T-cell (primary cell): ENCODE results near the gene QSOX2. TPM values are rescaled to one million over a fixed set of nuclear protein-coding genes. Genes with fewer than 3 reads are reported as not detected.

ENCODE experiments used
- ATAC-seq, 4 experiments: fragments of 200-7000 bp in 3 of 4; fragments of 150-1000 bp in 1 of 4; cut with Tn5 transposase; replicated peaks in 1 of 4; 1 replicate in 3 of 4; 2 replicates in 1 of 4; pipeline ENCODE4 v1.10.0; 2021; ENCODE audit warnings: moderate library complexity in 3 of 4, mild to moderate bottlenecking in 2 of 4, moderate number of reproducible peaks in 1 of 4
- CTCF ChIA-PET, 2 donors: fragments of 300-600 bp; sonication (Branson Sonifier 250); formaldehyde crosslinking; loops; one replicate each; lab custom pipeline; 2022; ENCODE audit warnings: antibody characterized with exemption in 2 of 2; lab: Charles Lee
- POLR2A ChIA-PET, 2 donors: fragments of 300-600 bp; sonication (Branson Sonifier 250); formaldehyde crosslinking; loops; one replicate each; lab custom pipeline; 2022; ENCODE audit warnings: antibody characterized with exemption in 2 of 2; lab: Charles Lee
- DNase-seq, 35 experiments: peaks; one replicate each; pipeline versions ENCODE4 v3.0.0 to v3.0.0-alpha.2; 2013 to 2023
- H3K27ac ChIP-seq: one replicate; pipeline ENCODE4 v1.5.1; 2013; ENCODE audit warnings: low read length
- H3K27me3 ChIP-seq, 2 experiments: replicated peaks in 1 of 2; 1 replicate in 1 of 2; 2 replicates in 1 of 2; pipeline versions ENCODE4 v1.6.1 to v1.7.0; 2013; ENCODE audit warnings: low read length in 1 of 2, mixed read lengths in 1 of 2; ENCODE audit not compliant: control insufficient read depth in 2 of 2, insufficient read depth in 2 of 2; ENCODE audit errors: extremely low read depth in 1 of 2
- H3K36me3 ChIP-seq, 2 donors: 1 replicate in 1 of 2; 2 replicates in 1 of 2; pipeline versions ENCODE4 v1.6.1 to v1.7.0; 2013; ENCODE audit warnings: low read length in 1 of 2; ENCODE audit not compliant: control insufficient read depth in 2 of 2, insufficient read depth in 1 of 2; ENCODE audit errors: extremely low read depth in 1 of 2
- H3K4me1 ChIP-seq, 2 experiments: 1 replicate in 1 of 2; 2 replicates in 1 of 2; pipeline versions ENCODE4 v1.6.1 to v1.7.0; 2013; ENCODE audit warnings: low read length in 2 of 2, mixed read lengths in 1 of 2; ENCODE audit not compliant: insufficient read depth in 2 of 2, control insufficient read depth in 1 of 2; ENCODE audit errors: extremely low read depth in 1 of 2
- H3K4me3 ChIP-seq, 2 donors: 1 replicate in 1 of 2; 2 replicates in 1 of 2; pipeline versions ENCODE4 v1.5.1 to v1.7.0; 2013; ENCODE audit warnings: mild to moderate bottlenecking in 2 of 2, low read length in 1 of 2, moderate library complexity in 1 of 2; ENCODE audit not compliant: control insufficient read depth in 1 of 2; ENCODE audit errors: extremely low read depth in 1 of 2
- H3K9me3 ChIP-seq: 2 replicates; pipeline ENCODE4 v1.7.0; 2013
- H3K27ac Mint-ChIP-seq, 2 donors: one replicate each; pipeline ENCODE4 v1.8.0; 2020 to 2021; ENCODE audit warnings: mild to moderate bottlenecking in 2 of 2, mixed read lengths in 2 of 2
- H3K27me3 Mint-ChIP-seq, 2 donors: one replicate each; pipeline ENCODE4 v1.8.0; 2021 to 2022; ENCODE audit warnings: mixed read lengths in 2 of 2
- H3K36me3 Mint-ChIP-seq: one replicate; pipeline ENCODE4 v1.8.0; 2021; ENCODE audit warnings: mixed read lengths
- H3K4me1 Mint-ChIP-seq, 3 donors: one replicate each; pipeline ENCODE4 v1.8.0; 2020 to 2022; ENCODE audit warnings: mixed read lengths in 3 of 3, mild to moderate bottlenecking in 1 of 3
- H3K4me3 Mint-ChIP-seq, 3 donors: one replicate each; pipeline ENCODE4 v1.8.0; 2020 to 2022; ENCODE audit warnings: mild to moderate bottlenecking in 3 of 3, mixed read lengths in 3 of 3, moderate library complexity in 3 of 3
- H3K9me3 Mint-ChIP-seq, 3 donors: one replicate each; pipeline ENCODE4 v1.8.0; 2020 to 2022; ENCODE audit warnings: mixed read lengths in 3 of 3
- WGBS: methylation state at CpG from one replicate; pipeline ENCODE4 v1.1.5; 2013; ENCODE audit warnings: missing lambda C conversion rate; ENCODE audit not compliant: insufficient coverage; 5-methylcytosine and 5-hydroxymethylcytosine counted together
- total RNA-seq, 35 experiments: library from RNA in 6 of 35; stranded (reverse) in 6 of 35; fragments of 120-200 nt in 1 of 35; gene quantifications; one replicate each; pipeline versions ENCODE4 v1.2.1 to v1.2.4 and lab custom pipeline; 2013 to 2026

Gene QSOX2
- total RNA-seq, 5 donors from 2014 or later (not counting 1 experiment from before 2014, with no cell fraction given): 14.1 to 19.4 (median 17.0) TPM

DNA sequence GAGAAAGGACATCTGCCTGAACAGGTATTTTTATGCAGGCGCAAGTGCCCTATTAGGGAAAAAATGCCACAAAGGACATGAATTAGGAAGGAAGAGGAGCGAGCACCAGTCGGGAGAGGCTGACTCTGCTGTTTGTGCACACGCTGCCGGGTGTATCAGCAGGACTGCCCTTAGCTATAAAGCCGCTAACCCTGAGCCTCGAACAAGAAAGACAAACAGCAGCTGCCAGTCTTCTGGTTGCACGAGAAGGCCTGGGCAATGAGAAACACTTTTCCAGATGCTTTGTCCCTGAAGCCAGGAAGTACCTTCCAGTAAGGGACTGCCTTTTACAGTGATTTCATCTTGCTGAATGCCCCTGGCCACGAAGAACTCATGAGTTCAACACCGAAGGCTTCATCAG, 12.6 kb downstream of the QSOX2 start:
- Mint-ChIP-seq H3K4me1 (peaks cover 34 to 42% (median 42%) of the 10 kb centered on the region in 3 donors), H3K9me3 (no peaks in the 10 kb centered on the region), H3K27me3 (no peaks in the 10 kb centered on the region), H3K4me3 (no peak overlapping the region), H3K27ac (peak overlapping the region; percentile 22 to 43), H3K36me3 (peaks cover 27% of the 10 kb centered on the region)
- Histone ChIP-seq H3K27ac (no peak overlapping the region), H3K9me3 (no peaks in the 10 kb centered on the region), H3K27me3 (no peaks in the 10 kb centered on the region), H3K4me1 (peaks cover 2 to 21% of the 10 kb centered on the region in 2 experiments), H3K36me3 (peaks cover 3 to 17% of the 10 kb centered on the region in 2 donors), H3K4me3 (no peak overlapping the region)
- 84% methylated on average over 10 of the region's 10 CpGs for WGBS
- ATAC-seq: no peak
- CTCF ChIA-PET: no interaction called here
- no peak for DNase-seq
- POLR2A ChIA-PET: no interaction called here

DNA sequence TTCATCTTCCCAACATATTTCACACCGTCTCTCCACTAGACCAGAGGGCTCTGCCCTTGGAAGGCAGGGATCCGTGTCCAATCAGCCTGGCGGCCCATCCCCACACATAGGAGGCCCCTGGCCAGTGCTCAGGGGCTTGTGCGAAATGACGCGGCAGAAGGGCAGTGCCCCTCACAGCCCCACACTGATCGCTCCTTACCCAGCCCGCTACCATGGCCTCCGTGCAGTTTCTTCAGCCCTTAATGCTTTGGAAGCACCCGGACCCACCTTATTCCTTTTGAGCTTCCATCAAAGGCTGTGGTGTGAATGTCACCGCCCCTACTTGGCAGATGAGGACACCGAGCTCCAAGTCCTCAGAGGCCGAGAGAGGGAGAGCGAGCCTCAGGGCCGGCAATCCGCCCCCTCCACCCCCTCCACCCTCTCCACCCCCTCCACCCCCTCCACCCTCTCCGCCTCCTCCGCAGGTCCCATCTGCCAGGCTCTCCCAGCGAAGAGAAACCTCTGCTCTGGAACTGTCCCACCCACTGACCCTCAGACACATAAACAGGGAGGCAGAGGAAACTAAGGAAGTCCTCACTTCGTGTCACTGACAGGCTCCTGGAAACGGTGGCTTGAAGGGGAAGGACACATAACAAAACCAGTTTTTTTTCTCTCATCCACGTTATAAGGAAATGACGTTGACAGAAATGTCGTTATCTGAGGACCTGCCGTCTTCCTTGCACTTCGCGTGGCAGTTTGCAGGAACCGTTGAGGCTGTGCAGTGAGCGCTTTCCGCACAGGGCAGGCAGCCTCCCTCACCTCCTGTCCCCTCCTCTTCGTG, 13.9 kb downstream of the QSOX2 start:
- H3K27ac Mint-ChIP-seq: peak overlapping the region; percentile 61 to 83
- H3K36me3 ChIP-seq: peaks cover 3 to 17% of the 10 kb centered on the region in 2 donors
- peaks cover 34 to 44% (median 42%) of the 10 kb centered on the region in 3 donors for H3K4me1 Mint-ChIP-seq
- CTCF ChIA-PET: no interaction called here
- H3K4me3 Mint-ChIP-seq: peak overlapping the region; percentile 55 to 69 (median 61)
- DNase-seq (peak in 21 of 35 experiments; percentile 5 to 61 (median 24)), ATAC-seq (peak; percentile 59 to 92 (median 76))
- no peaks in the 10 kb centered on the region for H3K27me3 ChIP-seq
- H3K36me3 Mint-ChIP-seq: peaks cover 27% of the 10 kb centered on the region
- no peak overlapping the region for H3K27ac ChIP-seq
- peak overlapping the region in 1 of 2 donors; percentile 26 for H3K4me3 ChIP-seq
- no peaks in the 10 kb centered on the region for H3K9me3 Mint-ChIP-seq
- POLR2A ChIA-PET: no interaction called here
- peaks cover 2 to 20% of the 10 kb centered on the region in 2 experiments for H3K4me1 ChIP-seq
- no peaks in the 10 kb centered on the region for H3K27me3 Mint-ChIP-seq
- WGBS: 59% methylated on average over 17 of the region's 31 CpGs
- no peaks in the 10 kb centered on the region for H3K9me3 ChIP-seq

DNA sequence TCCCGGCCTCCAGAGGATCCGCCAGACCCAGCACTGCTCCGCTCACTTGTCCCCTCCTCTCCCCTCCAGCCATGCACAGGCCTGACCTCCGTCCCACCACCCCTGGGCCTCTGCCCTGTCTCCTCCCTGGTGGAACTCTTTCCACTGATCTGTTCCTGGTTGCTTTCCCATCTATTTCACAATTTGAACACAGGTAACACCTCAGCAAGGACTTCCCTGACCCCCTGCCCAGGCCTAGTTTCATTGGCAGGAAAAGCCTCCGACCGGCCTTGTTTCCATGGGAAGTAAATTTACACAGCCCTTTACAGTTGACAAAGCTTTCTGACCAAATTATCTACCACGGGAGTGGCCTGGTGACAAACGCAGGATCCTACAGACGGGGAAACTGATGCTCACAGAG, 14.8 kb downstream of the QSOX2 start:
- Mint-ChIP-seq H3K27me3 (no peaks in the 10 kb centered on the region), H3K27ac (no peak overlapping the region), H3K9me3 (no peaks in the 10 kb centered on the region), H3K4me3 (no peak overlapping the region), H3K36me3 (peaks cover 21% of the 10 kb centered on the region), H3K4me1 (peaks cover 35 to 46% (median 46%) of the 10 kb centered on the region in 3 donors)
- CTCF ChIA-PET: no interaction called here
- Histone ChIP-seq H3K27ac (no peak overlapping the region), H3K4me1 (peaks cover 2 to 27% of the 10 kb centered on the region in 2 experiments), H3K27me3 (no peaks in the 10 kb centered on the region), H3K36me3 (peaks cover 6 to 12% of the 10 kb centered on the region in 2 donors), H3K9me3 (no peaks in the 10 kb centered on the region), H3K4me3 (no peak overlapping the region)
- POLR2A ChIA-PET: no interaction called here
- ATAC-seq: no peak
- 96% methylated on average over 8 of the region's 9 CpGs for WGBS
- DNase-seq: no peak

DNA sequence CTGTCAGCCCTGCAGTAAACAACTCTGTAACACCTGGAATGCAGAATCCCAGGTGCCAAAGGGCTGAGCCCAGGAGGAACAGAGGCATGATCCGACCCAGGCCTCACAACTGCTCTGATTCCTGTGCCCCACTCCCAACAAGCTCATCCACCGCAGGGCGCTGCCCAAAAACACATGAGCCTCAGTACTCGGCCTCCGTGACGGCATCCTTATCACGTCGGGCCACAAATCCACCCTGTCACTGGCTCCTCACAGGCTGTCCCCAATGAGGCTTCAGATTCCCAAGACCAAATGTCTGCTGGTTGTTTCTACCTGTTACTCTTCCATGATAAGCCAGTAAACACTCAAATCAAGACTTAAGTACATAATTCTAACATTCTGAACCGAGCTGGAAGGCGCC, 15.2 kb downstream of the QSOX2 start:
- DNase-seq: no peak
- Mint-ChIP-seq H3K27me3 (no peaks in the 10 kb centered on the region), H3K4me3 (no peak overlapping the region), H3K4me1 (peaks cover 39 to 50% (median 48%) of the 10 kb centered on the region in 3 donors), H3K36me3 (peaks cover 17% of the 10 kb centered on the region), H3K9me3 (no peaks in the 10 kb centered on the region), H3K27ac (no peak overlapping the region)
- H3K4me1 ChIP-seq: peaks cover 2 to 30% of the 10 kb centered on the region in 2 experiments
- POLR2A ChIA-PET: no interaction called here
- no peaks in the 10 kb centered on the region for H3K27me3 ChIP-seq
- no peak overlapping the region for H3K27ac ChIP-seq
- 93% methylated on average over 10 of the region's 10 CpGs for WGBS
- CTCF ChIA-PET: no interaction called here
- H3K4me3 ChIP-seq: no peak overlapping the region
- H3K36me3 ChIP-seq: peaks cover 7 to 8% of the 10 kb centered on the region in 2 donors
- no peak for ATAC-seq
- no peaks in the 10 kb centered on the region for H3K9me3 ChIP-seq

DNA sequence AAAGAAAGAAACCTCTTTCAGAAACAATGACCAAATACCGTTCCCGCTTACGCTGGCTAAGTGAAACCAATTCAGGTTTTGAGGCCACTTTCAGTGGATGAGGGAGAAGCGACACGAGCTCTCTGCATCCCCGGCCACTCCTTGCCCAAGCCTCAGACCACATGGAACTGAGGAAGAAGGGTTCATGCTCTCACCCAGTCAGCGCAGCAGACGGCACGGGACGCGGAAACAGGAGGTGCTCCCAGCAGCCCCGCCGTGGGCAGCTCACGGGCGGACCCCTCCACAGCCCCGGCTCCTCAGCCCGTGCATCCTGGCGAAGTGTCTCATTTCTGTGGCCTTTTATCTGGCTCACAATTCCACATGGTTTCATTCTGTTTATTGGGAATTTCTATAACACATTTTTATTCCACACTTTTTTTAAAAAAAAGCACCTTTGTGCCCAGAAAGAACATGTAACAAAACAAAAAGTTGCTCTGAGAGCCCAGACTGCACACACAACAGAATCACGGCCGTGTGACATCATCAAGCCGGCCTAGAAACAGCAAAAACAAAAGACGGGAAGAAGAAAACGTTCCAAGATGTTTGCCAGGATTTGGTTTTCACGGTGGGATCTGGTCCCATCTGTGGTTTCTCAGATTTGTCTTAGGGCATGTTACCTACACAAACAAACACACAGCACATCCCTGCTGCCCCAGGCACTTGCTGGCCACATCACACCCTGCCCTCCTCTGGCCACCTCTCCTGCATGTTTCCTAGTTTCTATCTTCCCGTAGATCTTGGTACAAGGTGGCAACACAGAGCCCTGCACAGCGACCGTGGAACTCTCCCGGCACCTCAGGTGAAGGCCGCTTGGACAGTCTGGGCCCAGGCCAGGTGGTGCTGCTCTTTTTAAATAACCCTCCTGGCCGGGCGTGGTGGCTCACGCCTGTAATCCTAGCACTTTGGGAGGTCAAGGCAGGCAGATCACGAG, 16.2 kb downstream of the QSOX2 start:
- H3K27me3 Mint-ChIP-seq: no peaks in the 10 kb centered on the region
- H3K36me3 Mint-ChIP-seq: peaks cover 14% of the 10 kb centered on the region
- POLR2A ChIA-PET: no interaction called here
- H3K27ac ChIP-seq: no peak overlapping the region
- H3K4me1 ChIP-seq: peaks cover 2 to 37% of the 10 kb centered on the region in 2 experiments
- H3K9me3 ChIP-seq: no peaks in the 10 kb centered on the region
- H3K27me3 ChIP-seq: no peaks in the 10 kb centered on the region
- CTCF ChIA-PET: no interaction called here
- no peak overlapping the region for H3K4me3 ChIP-seq
- ATAC-seq: no peak
- DNase-seq: no peak
- H3K4me3 Mint-ChIP-seq: no peak overlapping the region
- H3K27ac Mint-ChIP-seq: no peak overlapping the region
- 93% methylated on average over 18 of the region's 33 CpGs for WGBS
- H3K9me3 Mint-ChIP-seq: no peaks in the 10 kb centered on the region
- peaks cover 7 to 13% of the 10 kb centered on the region in 2 donors for H3K36me3 ChIP-seq
- H3K4me1 Mint-ChIP-seq: peaks cover 40 to 53% (median 47%) of the 10 kb centered on the region in 3 donors
